Nephron (organoid): Measurements from ENCODE around the gene DOCK6.

ENCODE experiments used
- H3K27ac Mint-ChIP-seq, 3 experiments: 2 replicates each; pipeline ENCODE4 v1.8.0; 2020; ENCODE audit warnings: mixed read lengths in 3 of 3, mild to moderate bottlenecking in 2 of 3, moderate library complexity in 1 of 3
- H3K27me3 Mint-ChIP-seq: 2 replicates; pipeline ENCODE4 v1.8.0; 2021; ENCODE audit warnings: low read depth, mild to moderate bottlenecking, moderate library complexity, mixed read lengths
- H3K36me3 Mint-ChIP-seq: 2 replicates; pipeline ENCODE4 v1.8.0; 2020; ENCODE audit warnings: low read depth, mixed read lengths
- H3K4me1 Mint-ChIP-seq: 2 replicates; pipeline ENCODE4 v1.8.0; 2020; ENCODE audit warnings: mixed read lengths
- H3K4me3 Mint-ChIP-seq, 3 experiments: 2 replicates each; pipeline ENCODE4 v1.8.0; 2020; ENCODE audit warnings: mild to moderate bottlenecking in 3 of 3, mixed read lengths in 3 of 3, moderate library complexity in 2 of 3
- H3K9me3 Mint-ChIP-seq: 2 replicates; pipeline ENCODE4 v1.8.0; 2020; ENCODE audit warnings: mixed read lengths
- TF ChIP-seq, protein P1 (sequence below), 3 experiments: fragments of 200-600 bp; sonication (generic); IDR thresholded peaks; one replicate each; pipeline ENCODE4 v1.5.0; 2021; ENCODE audit warnings: antibody characterized with exemption in 3 of 3; ENCODE audit not compliant: unreplicated experiment in 3 of 3

The DOCK6 gene

DNA sequence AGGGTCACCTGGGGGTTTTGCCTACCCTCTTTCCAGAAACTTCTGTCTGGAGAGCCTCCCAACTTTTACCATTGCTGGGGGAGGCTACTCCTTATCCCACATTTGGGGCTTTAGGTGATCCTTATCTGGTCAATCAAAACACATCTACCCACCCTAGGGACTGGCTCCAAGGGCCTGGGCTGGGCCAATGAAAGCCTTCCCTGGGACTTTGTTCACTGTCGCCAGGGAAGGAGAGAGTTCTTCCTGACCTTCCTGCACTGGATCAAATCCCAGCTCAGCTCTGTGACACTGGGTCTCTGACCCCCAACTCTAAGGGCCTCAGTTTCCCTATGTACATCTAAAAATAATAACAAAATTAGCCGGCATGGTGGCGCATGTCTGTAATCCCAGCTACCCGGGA is 11.1 kb downstream of the DOCK6 start:
- H3K36me3 Mint-ChIP-seq = peaks cover 20% of the 10 kb centered on the region
- TF ChIP-seq, protein P1, sequence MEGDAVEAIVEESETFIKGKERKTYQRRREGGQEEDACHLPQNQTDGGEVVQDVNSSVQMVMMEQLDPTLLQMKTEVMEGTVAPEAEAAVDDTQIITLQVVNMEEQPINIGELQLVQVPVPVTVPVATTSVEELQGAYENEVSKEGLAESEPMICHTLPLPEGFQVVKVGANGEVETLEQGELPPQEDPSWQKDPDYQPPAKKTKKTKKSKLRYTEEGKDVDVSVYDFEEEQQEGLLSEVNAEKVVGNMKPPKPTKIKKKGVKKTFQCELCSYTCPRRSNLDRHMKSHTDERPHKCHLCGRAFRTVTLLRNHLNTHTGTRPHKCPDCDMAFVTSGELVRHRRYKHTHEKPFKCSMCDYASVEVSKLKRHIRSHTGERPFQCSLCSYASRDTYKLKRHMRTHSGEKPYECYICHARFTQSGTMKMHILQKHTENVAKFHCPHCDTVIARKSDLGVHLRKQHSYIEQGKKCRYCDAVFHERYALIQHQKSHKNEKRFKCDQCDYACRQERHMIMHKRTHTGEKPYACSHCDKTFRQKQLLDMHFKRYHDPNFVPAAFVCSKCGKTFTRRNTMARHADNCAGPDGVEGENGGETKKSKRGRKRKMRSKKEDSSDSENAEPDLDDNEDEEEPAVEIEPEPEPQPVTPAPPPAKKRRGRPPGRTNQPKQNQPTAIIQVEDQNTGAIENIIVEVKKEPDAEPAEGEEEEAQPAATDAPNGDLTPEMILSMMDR (IDR thresholded peaks at IDR 0.05; ENCODE audit: unreplicated experiment in 3 of 3) = no peak
- H3K27me3 Mint-ChIP-seq = no peaks in the 10 kb centered on the region
- H3K4me3 Mint-ChIP-seq = no peak overlapping the region
- H3K4me1 Mint-ChIP-seq = peaks cover 18% of the 10 kb centered on the region
- no peaks in the 10 kb centered on the region for H3K9me3 Mint-ChIP-seq
- H3K27ac Mint-ChIP-seq = no peak overlapping the region

DNA sequence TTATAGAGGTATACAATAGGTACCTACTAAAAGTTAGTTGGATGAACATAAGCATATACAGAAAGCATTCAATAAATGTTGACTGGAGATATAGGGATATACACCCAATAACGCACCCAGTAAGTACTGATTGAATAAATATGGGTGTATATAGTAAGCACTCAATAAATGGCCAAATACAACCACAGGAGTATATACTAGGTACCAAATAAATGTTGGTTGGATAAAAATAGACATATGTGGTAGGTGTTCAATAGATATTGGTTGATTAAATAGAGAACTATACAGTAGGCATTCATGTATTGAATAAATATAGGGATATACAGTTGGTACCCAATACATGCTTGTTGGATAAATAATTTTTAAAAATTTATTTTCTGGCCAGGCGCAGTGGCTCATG is 13.5 kb downstream of the DOCK6 start:
- Mint-ChIP-seq H3K9me3 (no peaks in the 10 kb centered on the region), H3K4me1 (peaks cover 14% of the 10 kb centered on the region), H3K27ac (no peak overlapping the region), H3K4me3 (no peak overlapping the region), H3K27me3 (no peaks in the 10 kb centered on the region), H3K36me3 (peaks cover 20% of the 10 kb centered on the region)
- TF ChIP-seq, protein P1 (IDR thresholded peaks at IDR 0.05; ENCODE audit: unreplicated experiment in 3 of 3) = no peak

DNA sequence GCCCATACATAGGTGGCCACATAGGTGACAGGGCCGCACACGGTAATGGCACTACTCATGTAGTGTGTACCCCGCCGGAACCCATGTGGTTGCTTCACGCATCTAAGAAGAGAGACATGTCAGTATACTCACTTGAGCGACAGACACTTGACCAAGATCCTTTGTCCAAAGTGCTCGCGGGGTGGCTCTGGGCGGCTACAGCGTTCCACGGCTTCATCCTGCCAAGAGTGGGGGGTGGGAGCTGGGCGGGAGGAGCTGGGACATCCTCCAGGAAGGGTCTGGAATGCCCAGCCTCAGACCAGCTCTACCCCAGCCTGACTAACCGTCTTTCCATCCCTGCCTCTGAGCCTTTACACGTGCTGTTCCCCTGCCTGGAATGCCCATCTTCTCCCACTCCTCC is 14.4 kb downstream of the DOCK6 start:
- H3K9me3 Mint-ChIP-seq = no peaks in the 10 kb centered on the region
- peaks cover 24% of the 10 kb centered on the region for H3K36me3 Mint-ChIP-seq
- peak overlapping the region in 2 of 3 experiments; percentile 64 to 66 for H3K27ac Mint-ChIP-seq
- no peak overlapping the region for H3K4me3 Mint-ChIP-seq
- H3K27me3 Mint-ChIP-seq = no peaks in the 10 kb centered on the region
- TF ChIP-seq, protein P1 (IDR thresholded peaks at IDR 0.05; ENCODE audit: unreplicated experiment in 3 of 3) = no peak
- peaks cover 18% of the 10 kb centered on the region for H3K4me1 Mint-ChIP-seq

DNA sequence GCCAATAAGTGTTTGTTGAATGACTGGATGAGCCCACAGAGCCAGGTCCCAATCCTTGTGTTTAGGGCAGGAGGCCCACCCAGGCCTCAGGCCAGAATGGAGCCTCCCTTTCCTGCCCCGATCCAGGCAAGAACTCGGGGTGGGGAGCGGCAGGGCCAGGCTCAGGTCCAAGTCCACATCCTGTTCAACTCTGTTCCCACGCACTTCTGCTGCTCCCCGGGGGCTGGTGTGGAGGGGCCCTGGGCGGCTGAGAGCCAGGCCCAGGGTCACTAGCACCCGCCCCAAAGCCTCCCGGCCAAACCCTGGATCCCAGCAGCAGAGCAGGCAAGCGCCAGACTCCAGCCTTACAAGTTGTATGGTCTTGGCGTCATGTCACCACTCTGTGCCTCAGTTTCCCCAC is 14.9 kb downstream of the DOCK6 start:
- no peaks in the 10 kb centered on the region for H3K9me3 Mint-ChIP-seq
- H3K4me1 Mint-ChIP-seq = peaks cover 18% of the 10 kb centered on the region
- H3K27me3 Mint-ChIP-seq = no peaks in the 10 kb centered on the region
- TF ChIP-seq, protein P1 (IDR thresholded peaks at IDR 0.05; ENCODE audit: unreplicated experiment in 3 of 3) = no peak
- peak overlapping the region in 1 of 3 experiments; percentile 66 for H3K27ac Mint-ChIP-seq
- no peak overlapping the region for H3K4me3 Mint-ChIP-seq
- H3K36me3 Mint-ChIP-seq = peaks cover 28% of the 10 kb centered on the region

DNA sequence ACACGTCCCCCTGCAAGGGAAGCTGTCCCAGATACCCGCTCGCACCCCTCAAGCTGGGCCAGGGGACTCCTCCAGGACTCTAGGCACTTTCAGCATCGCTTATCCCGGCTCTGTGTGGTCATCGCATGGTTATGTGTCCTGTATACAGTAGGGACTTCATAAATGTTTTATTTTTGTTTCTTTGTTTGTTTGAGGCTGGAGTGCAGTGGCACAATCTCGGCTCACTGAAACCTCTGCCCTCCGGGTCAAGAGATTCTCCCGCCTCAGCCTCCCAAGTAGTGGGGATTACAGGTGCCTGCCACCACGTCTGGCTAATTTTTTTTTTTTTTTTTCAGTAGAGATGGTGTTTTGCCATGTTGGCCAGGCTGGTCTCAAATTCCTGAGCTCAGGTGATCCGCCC is 15.4 kb downstream of the DOCK6 start:
- peaks cover 18% of the 10 kb centered on the region for H3K4me1 Mint-ChIP-seq
- H3K27me3 Mint-ChIP-seq = no peaks in the 10 kb centered on the region
- TF ChIP-seq, protein P1 (IDR thresholded peaks at IDR 0.05; ENCODE audit: unreplicated experiment in 3 of 3) = no peak
- peaks cover 28% of the 10 kb centered on the region for H3K36me3 Mint-ChIP-seq
- H3K4me3 Mint-ChIP-seq = no peak overlapping the region
- H3K27ac Mint-ChIP-seq = peak overlapping the region in 2 of 3 experiments; percentile 28 to 47
- no peaks in the 10 kb centered on the region for H3K9me3 Mint-ChIP-seq

- no peaks in the 10 kb centered on the region for H3K27me3 Mint-ChIP-seq
- no peaks in the 10 kb centered on the region for H3K9me3 Mint-ChIP-seq
- H3K36me3 Mint-ChIP-seq = peaks cover 23% of the 10 kb centered on the region
- H3K27ac Mint-ChIP-seq = no peak overlapping the region
- H3K4me3 Mint-ChIP-seq = no peak overlapping the region
- TF ChIP-seq, protein P1 (IDR thresholded peaks at IDR 0.05; ENCODE audit: unreplicated experiment in 3 of 3) = no peak
- peaks cover 18% of the 10 kb centered on the region for H3K4me1 Mint-ChIP-seq
Measured at GRCh38 chr19:11244846-11245589, 17.3 kb downstream of the DOCK6 start.
